ENCODE measurements around the gene MRPL50.

The MRPL50 gene

GRCh38 chr9:101376111-101376848 lies 22.1 kb downstream of the MRPL50 start:
- TF ChIP-seq CTCF (IDR thresholded peaks at IDR 0.05; ENCODE audit: low read depth, low read length) = no peak
- H3K4me3 ChIP-seq (ENCODE audit: low read depth, low read length) = no peak overlapping the region

- TF ChIP-seq CTCF (IDR thresholded peaks at IDR 0.05; ENCODE audit: low read depth, low read length) = no peak
- H3K4me3 ChIP-seq (ENCODE audit: low read depth, low read length) = no peak overlapping the region
These were observed 22.9 kb downstream of the MRPL50 start for GRCh38 chr9:101375546-101375945.

GRCh38 chr9:101372327-101373118 lies 25.9 kb downstream of the MRPL50 start:
- no peak overlapping the region for H3K4me3 ChIP-seq (ENCODE audit: low read depth, low read length)
- no peak for TF ChIP-seq CTCF (IDR thresholded peaks at IDR 0.05; ENCODE audit: low read depth, low read length)

- H3K4me3 ChIP-seq (ENCODE audit: low read depth, low read length) = no peak overlapping the region
- no peak for TF ChIP-seq CTCF (IDR thresholded peaks at IDR 0.05; ENCODE audit: low read depth, low read length)
These were observed 26.6 kb downstream of the MRPL50 start for GRCh38 chr9:101371813-101372212.

GRCh38 chr9:101369884-101370531 lies 28.4 kb downstream of the MRPL50 start:
- H3K4me3 ChIP-seq (ENCODE audit: low read depth, low read length) = no peak overlapping the region
- no peak for TF ChIP-seq CTCF (IDR thresholded peaks at IDR 0.05; ENCODE audit: low read depth, low read length)

GRCh38 chr9:101369286-101369685 lies 29.1 kb downstream of the MRPL50 start:
- no peak overlapping the region for H3K4me3 ChIP-seq (ENCODE audit: low read depth, low read length)
- no peak for TF ChIP-seq CTCF (IDR thresholded peaks at IDR 0.05; ENCODE audit: low read depth, low read length)

- no peak for TF ChIP-seq CTCF (IDR thresholded peaks at IDR 0.05; ENCODE audit: low read depth, low read length)
- H3K4me3 ChIP-seq (ENCODE audit: low read depth, low read length) = no peak overlapping the region
These were observed 31.1 kb downstream of the MRPL50 start for GRCh38 chr9:101367323-101367722.

All from WI38 (cell line).